HCT116 (cell line): Measurements from ENCODE around the gene CAPN13. TPM values are rescaled to one million over a fixed set of nuclear protein-coding genes. Genes with fewer than 3 reads are reported as not detected.

ENCODE experiments used
- ATAC-seq: fragments of 200-7000 bp; cut with Tn5 transposase; 2 replicates; pipeline ENCODE4 v1.9.1; 2020; ENCODE audit warnings: mild to moderate bottlenecking, moderate library complexity
- BruUV-seq: library from RNA; stranded (reverse); fragments of 400-500 nt; replicated peaks from 2 replicates; lab custom pipeline; 2021; lab: Mats Ljungman, UMichigan
- CTCF ChIA-PET: fragments of 300-600 bp; sonication (Branson Sonifier 250); formaldehyde crosslinking; loops from one replicate; lab custom pipeline; 2021; ENCODE audit warnings: antibody characterized with exemption; lab: Charles Lee
- POLR2A ChIA-PET: fragments of 300-600, 350-600 bp; sonication (Branson Sonifier 250); formaldehyde crosslinking; loops from one replicate; lab custom pipeline; 2021; ENCODE audit warnings: antibody characterized with exemption; lab: Charles Lee
- RAD21 ChIA-PET, 2 experiments: fragments of 300-600 bp; sonication (Branson Sonifier 250); formaldehyde crosslinking; loops; one replicate each; lab custom pipeline; 2023; ENCODE audit warnings: low total read pairs in 2 of 2; ENCODE audit not compliant: uncharacterized antibody in 2 of 2, unreplicated experiment in 2 of 2, low non-redundant PET in 1 of 2; lab: Charles Lee
- DNase-seq: peaks from one replicate; pipeline ENCODE4 v3.0.0-alpha.2; 2010; ENCODE audit warnings: low read depth, low spot score
- H2AFZ ChIP-seq: fragments of 200-600 bp; shearing (Covaris generic), sonication (generic); 2 replicates; pipeline ENCODE4 v1.6.1; 2017; ENCODE audit warnings: low read depth, mixed run types, mixed read lengths, antibody characterized with exemption, low read length; ENCODE audit not compliant: poor library complexity, severe bottlenecking
- H3K27ac ChIP-seq: 2 replicates; pipeline ENCODE4 v1.5.1; 2012; ENCODE audit warnings: low read depth, low read length
- H3K27me3 ChIP-seq: fragments of 200-600 bp; sonication (generic); 2 replicates; pipeline ENCODE4 v1.6.1; 2016; ENCODE audit warnings: mixed run types, low read length, mixed read lengths; ENCODE audit not compliant: insufficient read depth
- H3K36me3 ChIP-seq, 2 experiments: fragments of 200-500 bp in 1 of 2; fragments of 200-600 bp in 1 of 2; sonication (Bioruptor generic) in 1 of 2; sonication (generic) in 1 of 2; 2 replicates each; pipeline versions ENCODE4 v1.5.1 to v1.6.1; 2014 to 2016; ENCODE audit warnings: low read length in 2 of 2, inconsistent platforms in 1 of 2, mixed read lengths in 1 of 2, mixed run types in 1 of 2; ENCODE audit not compliant: insufficient read depth in 2 of 2, control insufficient read depth in 1 of 2
- H3K4me1 ChIP-seq, 2 experiments: fragments of 200-600 bp in 1 of 2; sonication (generic) in 1 of 2; 2 replicates each; pipeline versions ENCODE4 v1.5.1 to v1.6.1; 2012 to 2017; ENCODE audit warnings: low read length in 2 of 2, inconsistent platforms in 1 of 2, mild to moderate bottlenecking in 1 of 2, mixed read lengths in 1 of 2, mixed run types in 1 of 2, moderate library complexity in 1 of 2; ENCODE audit not compliant: insufficient read depth in 2 of 2, control insufficient read depth in 1 of 2
- H3K4me2 ChIP-seq: fragments of 200-600 bp; sonication (generic); 2 replicates; pipeline ENCODE4 v1.6.1; 2017; ENCODE audit warnings: mixed run types, low read length, mixed read lengths
- H3K4me3 ChIP-seq, 2 experiments: fragments of 200-600 bp in 1 of 2; sonication (generic) in 1 of 2; replicated peaks in 1 of 2; 2 replicates each; pipeline ENCODE4 v1.5.1; 2011 to 2016; ENCODE audit warnings: low read length in 2 of 2, control low read depth in 1 of 2, low read depth in 1 of 2, mild to moderate bottlenecking in 1 of 2, mixed read lengths in 1 of 2, mixed run types in 1 of 2
- H3K79me2 ChIP-seq: fragments of 200-600 bp; sonication (generic); 2 replicates; pipeline ENCODE4 v1.6.1; 2017; ENCODE audit warnings: mild to moderate bottlenecking, mixed run types, low read length, moderate library complexity, mixed read lengths; ENCODE audit not compliant: insufficient read depth
- H3K9ac ChIP-seq: fragments of 200-600 bp; sonication (generic); 2 replicates; pipeline ENCODE4 v1.6.1; 2016; ENCODE audit warnings: low read length, mixed read lengths
- H3K9me2 ChIP-seq: fragments of 200-600 bp; sonication (generic), shearing (Covaris generic); 2 replicates; pipeline ENCODE4 v1.6.1; 2017; ENCODE audit warnings: mixed run types, mild to moderate bottlenecking, moderate library complexity; ENCODE audit not compliant: insufficient read depth
- H3K9me3 ChIP-seq, 2 experiments: fragments of 200-500 bp in 1 of 2; fragments of 200-600 bp in 1 of 2; sonication (Bioruptor generic) in 1 of 2; sonication (generic) in 1 of 2; 2 replicates each; pipeline ENCODE4 v1.6.1; 2014 to 2017; ENCODE audit warnings: low read length in 2 of 2, mixed read lengths in 2 of 2, inconsistent platforms in 1 of 2, low read depth in 1 of 2, mild to moderate bottlenecking in 1 of 2, mixed run types in 1 of 2, moderate library complexity in 1 of 2; ENCODE audit not compliant: control insufficient read depth in 1 of 2, insufficient read depth in 1 of 2
- H4K20me1 ChIP-seq: fragments of 200-600 bp; sonication (generic), shearing (Covaris generic); 2 replicates; pipeline ENCODE4 v1.6.1; 2017; ENCODE audit warnings: mixed run types, mild to moderate bottlenecking, moderate library complexity; ENCODE audit not compliant: insufficient read depth
- CBX3 ChIP-seq: IDR thresholded peaks from 2 replicates; pipeline ENCODE4 v1.6.1; 2012; ENCODE audit warnings: low read depth
- EZH2 ChIP-seq: fragments of 200-600 bp; sonication (generic); IDR thresholded peaks from 2 replicates; pipeline ENCODE4 v1.6.1; 2017; ENCODE audit warnings: antibody characterized with exemption, mixed run types
- FOSL1 ChIP-seq: IDR thresholded peaks from 2 replicates; pipeline ENCODE4 v1.6.1; 2012; ENCODE audit warnings: low read depth
- JUND ChIP-seq: IDR thresholded peaks from 2 replicates; pipeline ENCODE4 v1.6.1; 2012
- MAX ChIP-seq: IDR thresholded peaks from 2 replicates; pipeline ENCODE4 v1.6.1; 2012
- POLR2A ChIP-seq: IDR thresholded peaks from 2 replicates; pipeline ENCODE4 v1.7.0; 2011; ENCODE audit warnings: borderline replicate concordance; ENCODE audit not compliant: insufficient read depth, insufficient read length; ENCODE audit errors: extremely low read depth
- RAD21 ChIP-seq: IDR thresholded peaks from 2 replicates; pipeline ENCODE4 v1.6.1; 2012; ENCODE audit warnings: low read depth, mild to moderate bottlenecking
- REST ChIP-seq: IDR thresholded peaks from 2 replicates; pipeline ENCODE4 v1.6.1; 2012; ENCODE audit warnings: low read depth
- SIN3A ChIP-seq: IDR thresholded peaks from 2 replicates; pipeline ENCODE4 v1.6.1; 2012; ENCODE audit warnings: low read depth
- SP1 ChIP-seq: IDR thresholded peaks from 2 replicates; pipeline ENCODE4 v1.6.1; 2012; ENCODE audit warnings: low read depth
- SRF ChIP-seq: IDR thresholded peaks from 2 replicates; pipeline ENCODE4 v1.6.1; 2012; ENCODE audit warnings: low read depth
- TCF7L2 ChIP-seq: IDR thresholded peaks from 2 replicates; pipeline ENCODE4 v1.7.0; 2011; ENCODE audit warnings: borderline replicate concordance, inconsistent platforms; ENCODE audit not compliant: insufficient read depth, insufficient read length; ENCODE audit errors: extremely low read depth
- intact Hi-C: fragments of 100-400 bp; cut with micrococcal nuclease; formaldehyde crosslinking; loops from 2 replicates; pipeline ENCODE4 v1.10.0; 2022
- total RNA-seq: library from RNA; stranded (reverse); gene quantifications from one replicate; pipeline ENCODE4 v1.2.1, GENCODE V29; 2021; ENCODE audit not compliant: unreplicated experiment

Gene CAPN13
- total RNA-seq, 1 experiment from 2014 or later, result 0.25 TPM

GRCh38 chr2:30716123-30716900 lies 90.9 kb downstream of the CAPN13 start (continued):
- no peak for TF ChIP-seq FOSL1

GRCh38 chr2:30714811-30715709 lies 92.2 kb downstream of the CAPN13 start:
- H2AFZ ChIP-seq, result peak overlapping the region; percentile 78
- CTCF ChIA-PET, result interaction anchor here (0.7 to 5.9 kb wide), 5 partner anchors 146 to 726 kb away, joined by 3 to 66 read pairs (median 5); no protein-coding TSS in a partner anchor

More at GRCh38 chr2:30714811-30715709, 92.2 kb downstream of the CAPN13 start:
- H3K4me3 ChIP-seq, result no peak overlapping the region
- ChIA-PET RAD21 (interaction anchor here in 1 of 2 experiments (0.7 to 1.0 kb wide), 2 partner anchors 550 to 689 kb away, joined by 3 to 10 read pairs; no protein-coding TSS in a partner anchor), POLR2A (no interaction called here)
- no peaks in the 10 kb centered on the region for H4K20me1 ChIP-seq
- TF ChIP-seq SRF, result no peak
- no peak for TF ChIP-seq SP1
- no peak for TF ChIP-seq CBX3
- TF ChIP-seq SIN3A, result no peak
- TF ChIP-seq MAX, result no peak
- TF ChIP-seq TCF7L2, result no peak
- no peak for TF ChIP-seq JUND
- no peak for TF ChIP-seq EZH2
- no peak for TF ChIP-seq REST
- no peak for TF ChIP-seq RAD21
- TF ChIP-seq POLR2A, result no peak
- no peaks in the 10 kb centered on the region for H3K36me3 ChIP-seq
- intact Hi-C loops, result loop anchor here (1.0 to 10.0 kb wide), 6 partner anchors 147 to 1120 kb away; no protein-coding TSS in a partner anchor
- H3K4me1 ChIP-seq, result no peaks in the 10 kb centered on the region
- DNase-seq (no peak), ATAC-seq (no peak)
- no peaks in the 10 kb centered on the region for H3K9me2 ChIP-seq
- no peak overlapping the region for H3K4me2 ChIP-seq
- no peak overlapping the region for H3K27ac ChIP-seq
- H3K79me2 ChIP-seq, result no peaks in the 10 kb centered on the region
- BruUV-seq, result no TSS peak
- H3K9me3 ChIP-seq, result no peaks in the 10 kb centered on the region
- H3K27me3 ChIP-seq, result no peaks in the 10 kb centered on the region
- H3K9ac ChIP-seq, result no peak overlapping the region
